GM23338 (cell line): ENCODE results near the gene NFX1.

ENCODE experiments used
- CREB1 ChIP-seq: fragments of 250-450 bp; sonication (Bioruptor Pico); IDR thresholded peaks from 2 replicates; pipeline ENCODE4 v1.5.0; 2020; ENCODE audit warnings: low read depth, mild to moderate bottlenecking, moderate library complexity
- EZH2 ChIP-seq: fragments of 200-600 bp; sonication (generic); IDR thresholded peaks from one replicate; pipeline ENCODE4 v1.8.0; 2017; ENCODE audit warnings: antibody characterized with exemption, mild to moderate bottlenecking, low read depth; ENCODE audit not compliant: unreplicated experiment
- EZH2phosphoT487 ChIP-seq: fragments of 200-600 bp; sonication (generic); IDR thresholded peaks from one replicate; pipeline ENCODE4 v1.8.1; 2018; ENCODE audit warnings: antibody characterized with exemption; ENCODE audit not compliant: unreplicated experiment
- JUNB ChIP-seq: IDR thresholded peaks from one replicate; pipeline ENCODE4 v1.6.1; 2016; ENCODE audit warnings: antibody characterized with exemption; ENCODE audit not compliant: unreplicated experiment
- POLR2AphosphoS5 ChIP-seq: IDR thresholded peaks from 2 replicates; pipeline ENCODE4 v1.6.1; 2016; ENCODE audit warnings: antibody characterized with exemption, low read depth
- STAT1 ChIP-seq: IDR thresholded peaks from one replicate; pipeline ENCODE4 v1.6.1; 2016; ENCODE audit warnings: antibody characterized with exemption; ENCODE audit not compliant: unreplicated experiment
- ZNF114 ChIP-seq: fragments of 250-450 bp; sonication (Bioruptor Pico); IDR thresholded peaks from 2 replicates; pipeline ENCODE4 v1.5.0; 2020; ENCODE audit warnings: mild to moderate bottlenecking, moderate library complexity
- TF ChIP-seq, protein P1 (sequence below): IDR thresholded peaks from one replicate; pipeline ENCODE4 v1.6.1; 2018; ENCODE audit warnings: antibody characterized with exemption; ENCODE audit not compliant: unreplicated experiment
- TF ChIP-seq, protein P2 (sequence below), 2 experiments: fragments of 200-600 bp in 1 of 2; sonication (generic) in 1 of 2; conservative IDR thresholded peaks; 2 replicates each; pipeline versions ENCODE4 v1.5.1 to v1.6.1; 2016 to 2017; ENCODE audit warnings: antibody characterized with exemption in 2 of 2, low read depth in 2 of 2, mild to moderate bottlenecking in 2 of 2, moderate library complexity in 1 of 2
- TF ChIP-seq, protein P3 (sequence below): fragments of 250-450 bp; sonication (Bioruptor Pico); IDR thresholded peaks from 2 replicates; pipeline ENCODE4 v1.5.0; 2020; ENCODE audit warnings: mild to moderate bottlenecking, moderate library complexity
- TF ChIP-seq, protein P4 (sequence below): IDR thresholded peaks from 2 replicates; pipeline ENCODE4 v1.6.1; 2016; ENCODE audit warnings: antibody characterized with exemption

DNA sequence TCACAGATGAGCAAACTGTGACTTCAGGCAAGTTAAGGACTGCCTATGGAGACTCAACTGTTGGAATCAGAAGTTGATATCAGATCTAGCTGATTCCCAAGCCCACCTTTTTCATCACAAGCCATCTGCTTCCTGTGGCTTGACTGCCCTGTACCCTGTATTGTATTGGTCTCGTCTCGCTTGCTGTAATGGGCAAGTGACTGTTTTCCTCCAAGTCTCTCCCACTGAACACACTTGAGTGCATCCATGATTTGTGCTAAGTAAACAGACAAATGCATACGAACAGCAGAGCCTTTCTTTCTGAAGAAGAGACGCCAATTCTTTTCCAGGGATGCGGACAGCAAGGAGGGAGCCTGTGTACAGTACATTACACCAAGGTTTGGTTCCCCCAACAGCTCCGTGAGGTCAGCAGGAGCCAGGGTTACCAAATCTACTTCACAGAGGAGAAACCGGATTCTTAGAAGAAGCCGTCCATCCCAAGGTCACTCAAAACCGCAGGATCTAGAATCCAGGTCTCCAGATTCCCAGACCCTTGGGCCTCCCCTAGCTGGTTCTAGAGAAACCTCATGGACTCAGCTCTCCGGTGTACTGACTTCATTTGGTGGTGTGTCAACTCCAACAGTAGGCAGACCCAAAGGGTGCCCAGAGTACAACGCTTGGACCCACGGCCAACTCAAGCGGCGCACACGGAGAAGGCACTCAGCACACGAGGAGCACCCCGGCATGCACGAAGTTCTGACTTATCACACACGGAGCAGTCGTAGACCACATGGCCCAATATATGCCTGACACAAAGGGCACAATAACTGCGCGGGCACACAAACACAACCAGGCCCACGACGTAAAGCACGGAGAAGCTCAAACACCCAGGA lies 26.9 kb upstream of the NFX1 start:
- no peak for TF ChIP-seq POLR2AphosphoS5
- TF ChIP-seq EZH2: no peak
- TF ChIP-seq, protein P1, sequence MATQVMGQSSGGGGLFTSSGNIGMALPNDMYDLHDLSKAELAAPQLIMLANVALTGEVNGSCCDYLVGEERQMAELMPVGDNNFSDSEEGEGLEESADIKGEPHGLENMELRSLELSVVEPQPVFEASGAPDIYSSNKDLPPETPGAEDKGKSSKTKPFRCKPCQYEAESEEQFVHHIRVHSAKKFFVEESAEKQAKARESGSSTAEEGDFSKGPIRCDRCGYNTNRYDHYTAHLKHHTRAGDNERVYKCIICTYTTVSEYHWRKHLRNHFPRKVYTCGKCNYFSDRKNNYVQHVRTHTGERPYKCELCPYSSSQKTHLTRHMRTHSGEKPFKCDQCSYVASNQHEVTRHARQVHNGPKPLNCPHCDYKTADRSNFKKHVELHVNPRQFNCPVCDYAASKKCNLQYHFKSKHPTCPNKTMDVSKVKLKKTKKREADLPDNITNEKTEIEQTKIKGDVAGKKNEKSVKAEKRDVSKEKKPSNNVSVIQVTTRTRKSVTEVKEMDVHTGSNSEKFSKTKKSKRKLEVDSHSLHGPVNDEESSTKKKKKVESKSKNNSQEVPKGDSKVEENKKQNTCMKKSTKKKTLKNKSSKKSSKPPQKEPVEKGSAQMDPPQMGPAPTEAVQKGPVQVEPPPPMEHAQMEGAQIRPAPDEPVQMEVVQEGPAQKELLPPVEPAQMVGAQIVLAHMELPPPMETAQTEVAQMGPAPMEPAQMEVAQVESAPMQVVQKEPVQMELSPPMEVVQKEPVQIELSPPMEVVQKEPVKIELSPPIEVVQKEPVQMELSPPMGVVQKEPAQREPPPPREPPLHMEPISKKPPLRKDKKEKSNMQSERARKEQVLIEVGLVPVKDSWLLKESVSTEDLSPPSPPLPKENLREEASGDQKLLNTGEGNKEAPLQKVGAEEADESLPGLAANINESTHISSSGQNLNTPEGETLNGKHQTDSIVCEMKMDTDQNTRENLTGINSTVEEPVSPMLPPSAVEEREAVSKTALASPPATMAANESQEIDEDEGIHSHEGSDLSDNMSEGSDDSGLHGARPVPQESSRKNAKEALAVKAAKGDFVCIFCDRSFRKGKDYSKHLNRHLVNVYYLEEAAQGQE: no peak
- TF ChIP-seq, protein P2, sequence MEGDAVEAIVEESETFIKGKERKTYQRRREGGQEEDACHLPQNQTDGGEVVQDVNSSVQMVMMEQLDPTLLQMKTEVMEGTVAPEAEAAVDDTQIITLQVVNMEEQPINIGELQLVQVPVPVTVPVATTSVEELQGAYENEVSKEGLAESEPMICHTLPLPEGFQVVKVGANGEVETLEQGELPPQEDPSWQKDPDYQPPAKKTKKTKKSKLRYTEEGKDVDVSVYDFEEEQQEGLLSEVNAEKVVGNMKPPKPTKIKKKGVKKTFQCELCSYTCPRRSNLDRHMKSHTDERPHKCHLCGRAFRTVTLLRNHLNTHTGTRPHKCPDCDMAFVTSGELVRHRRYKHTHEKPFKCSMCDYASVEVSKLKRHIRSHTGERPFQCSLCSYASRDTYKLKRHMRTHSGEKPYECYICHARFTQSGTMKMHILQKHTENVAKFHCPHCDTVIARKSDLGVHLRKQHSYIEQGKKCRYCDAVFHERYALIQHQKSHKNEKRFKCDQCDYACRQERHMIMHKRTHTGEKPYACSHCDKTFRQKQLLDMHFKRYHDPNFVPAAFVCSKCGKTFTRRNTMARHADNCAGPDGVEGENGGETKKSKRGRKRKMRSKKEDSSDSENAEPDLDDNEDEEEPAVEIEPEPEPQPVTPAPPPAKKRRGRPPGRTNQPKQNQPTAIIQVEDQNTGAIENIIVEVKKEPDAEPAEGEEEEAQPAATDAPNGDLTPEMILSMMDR (conservative IDR thresholded peaks at IDR 0.05; ENCODE audit: low read depth in 2 of 2): no peak
- TF ChIP-seq EZH2phosphoT487: no peak
- TF ChIP-seq, protein P3, sequence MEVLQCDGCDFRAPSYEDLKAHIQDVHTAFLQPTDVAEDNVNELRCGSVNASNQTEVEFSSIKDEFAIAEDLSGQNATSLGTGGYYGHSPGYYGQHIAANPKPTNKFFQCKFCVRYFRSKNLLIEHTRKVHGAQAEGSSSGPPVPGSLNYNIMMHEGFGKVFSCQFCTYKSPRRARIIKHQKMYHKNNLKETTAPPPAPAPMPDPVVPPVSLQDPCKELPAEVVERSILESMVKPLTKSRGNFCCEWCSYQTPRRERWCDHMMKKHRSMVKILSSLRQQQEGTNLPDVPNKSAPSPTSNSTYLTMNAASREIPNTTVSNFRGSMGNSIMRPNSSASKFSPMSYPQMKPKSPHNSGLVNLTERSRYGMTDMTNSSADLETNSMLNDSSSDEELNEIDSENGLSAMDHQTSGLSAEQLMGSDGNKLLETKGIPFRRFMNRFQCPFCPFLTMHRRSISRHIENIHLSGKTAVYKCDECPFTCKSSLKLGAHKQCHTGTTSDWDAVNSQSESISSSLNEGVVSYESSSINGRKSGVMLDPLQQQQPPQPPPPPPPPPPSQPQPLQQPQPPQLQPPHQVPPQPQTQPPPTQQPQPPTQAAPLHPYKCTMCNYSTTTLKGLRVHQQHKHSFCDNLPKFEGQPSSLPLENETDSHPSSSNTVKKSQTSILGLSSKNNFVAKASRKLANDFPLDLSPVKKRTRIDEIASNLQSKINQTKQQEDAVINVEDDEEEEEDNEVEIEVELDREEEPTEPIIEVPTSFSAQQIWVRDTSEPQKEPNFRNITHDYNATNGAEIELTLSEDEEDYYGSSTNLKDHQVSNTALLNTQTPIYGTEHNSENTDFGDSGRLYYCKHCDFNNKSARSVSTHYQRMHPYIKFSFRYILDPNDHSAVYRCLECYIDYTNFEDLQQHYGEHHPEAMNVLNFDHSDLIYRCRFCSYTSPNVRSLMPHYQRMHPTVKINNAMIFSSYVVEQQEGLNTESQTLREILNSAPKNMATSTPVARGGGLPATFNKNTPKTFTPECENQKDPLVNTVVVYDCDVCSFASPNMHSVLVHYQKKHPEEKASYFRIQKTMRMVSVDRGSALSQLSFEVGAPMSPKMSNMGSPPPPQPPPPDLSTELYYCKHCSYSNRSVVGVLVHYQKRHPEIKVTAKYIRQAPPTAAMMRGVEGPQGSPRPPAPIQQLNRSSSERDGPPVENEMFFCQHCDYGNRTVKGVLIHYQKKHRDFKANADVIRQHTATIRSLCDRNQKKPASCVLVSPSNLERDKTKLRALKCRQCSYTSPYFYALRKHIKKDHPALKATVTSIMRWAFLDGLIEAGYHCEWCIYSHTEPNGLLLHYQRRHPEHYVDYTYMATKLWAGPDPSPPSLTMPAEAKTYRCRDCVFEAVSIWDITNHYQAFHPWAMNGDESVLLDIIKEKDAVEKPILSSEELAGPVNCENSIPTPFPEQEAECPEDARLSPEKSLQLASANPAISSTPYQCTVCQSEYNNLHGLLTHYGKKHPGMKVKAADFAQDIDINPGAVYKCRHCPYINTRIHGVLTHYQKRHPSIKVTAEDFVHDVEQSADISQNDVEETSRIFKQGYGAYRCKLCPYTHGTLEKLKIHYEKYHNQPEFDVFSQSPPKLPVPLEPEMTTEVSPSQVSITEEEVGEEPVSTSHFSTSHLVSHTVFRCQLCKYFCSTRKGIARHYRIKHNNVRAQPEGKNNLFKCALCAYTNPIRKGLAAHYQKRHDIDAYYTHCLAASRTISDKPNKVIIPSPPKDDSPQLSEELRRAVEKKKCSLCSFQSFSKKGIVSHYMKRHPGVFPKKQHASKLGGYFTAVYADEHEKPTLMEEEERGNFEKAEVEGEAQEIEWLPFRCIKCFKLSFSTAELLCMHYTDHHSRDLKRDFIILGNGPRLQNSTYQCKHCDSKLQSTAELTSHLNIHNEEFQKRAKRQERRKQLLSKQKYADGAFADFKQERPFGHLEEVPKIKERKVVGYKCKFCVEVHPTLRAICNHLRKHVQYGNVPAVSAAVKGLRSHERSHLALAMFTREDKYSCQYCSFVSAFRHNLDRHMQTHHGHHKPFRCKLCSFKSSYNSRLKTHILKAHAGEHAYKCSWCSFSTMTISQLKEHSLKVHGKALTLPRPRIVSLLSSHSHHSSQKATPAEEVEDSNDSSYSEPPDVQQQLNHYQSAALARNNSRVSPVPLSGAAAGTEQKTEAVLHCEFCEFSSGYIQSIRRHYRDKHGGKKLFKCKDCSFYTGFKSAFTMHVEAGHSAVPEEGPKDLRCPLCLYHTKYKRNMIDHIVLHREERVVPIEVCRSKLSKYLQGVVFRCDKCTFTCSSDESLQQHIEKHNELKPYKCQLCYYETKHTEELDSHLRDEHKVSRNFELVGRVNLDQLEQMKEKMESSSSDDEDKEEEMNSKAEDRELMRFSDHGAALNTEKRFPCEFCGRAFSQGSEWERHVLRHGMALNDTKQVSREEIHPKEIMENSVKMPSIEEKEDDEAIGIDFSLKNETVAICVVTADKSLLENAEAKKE (CRISPR knock-in tag): no peak
- no peak for TF ChIP-seq STAT1
- TF ChIP-seq, protein P4, sequence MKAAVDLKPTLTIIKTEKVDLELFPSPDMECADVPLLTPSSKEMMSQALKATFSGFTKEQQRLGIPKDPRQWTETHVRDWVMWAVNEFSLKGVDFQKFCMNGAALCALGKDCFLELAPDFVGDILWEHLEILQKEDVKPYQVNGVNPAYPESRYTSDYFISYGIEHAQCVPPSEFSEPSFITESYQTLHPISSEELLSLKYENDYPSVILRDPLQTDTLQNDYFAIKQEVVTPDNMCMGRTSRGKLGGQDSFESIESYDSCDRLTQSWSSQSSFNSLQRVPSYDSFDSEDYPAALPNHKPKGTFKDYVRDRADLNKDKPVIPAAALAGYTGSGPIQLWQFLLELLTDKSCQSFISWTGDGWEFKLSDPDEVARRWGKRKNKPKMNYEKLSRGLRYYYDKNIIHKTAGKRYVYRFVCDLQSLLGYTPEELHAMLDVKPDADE: no peak
- no peak for TF ChIP-seq JUNB
- TF ChIP-seq ZNF114 (CRISPR knock-in tag): no peak
- no peak for TF ChIP-seq CREB1 (CRISPR knock-in tag)
